ENCODE measurements around the gene TMEM179B. TPM values are rescaled to one million over a fixed set of nuclear protein-coding genes. Genes with fewer than 3 reads are reported as not detected.

Gene TMEM179B
- total and polyA plus RNA-seq, 9 of the 15 experiments (the other 6 are each of a cell fraction or from before 2014, with no cell fraction given) = 27.7 to 105 (median 37.0) TPM

DNA sequence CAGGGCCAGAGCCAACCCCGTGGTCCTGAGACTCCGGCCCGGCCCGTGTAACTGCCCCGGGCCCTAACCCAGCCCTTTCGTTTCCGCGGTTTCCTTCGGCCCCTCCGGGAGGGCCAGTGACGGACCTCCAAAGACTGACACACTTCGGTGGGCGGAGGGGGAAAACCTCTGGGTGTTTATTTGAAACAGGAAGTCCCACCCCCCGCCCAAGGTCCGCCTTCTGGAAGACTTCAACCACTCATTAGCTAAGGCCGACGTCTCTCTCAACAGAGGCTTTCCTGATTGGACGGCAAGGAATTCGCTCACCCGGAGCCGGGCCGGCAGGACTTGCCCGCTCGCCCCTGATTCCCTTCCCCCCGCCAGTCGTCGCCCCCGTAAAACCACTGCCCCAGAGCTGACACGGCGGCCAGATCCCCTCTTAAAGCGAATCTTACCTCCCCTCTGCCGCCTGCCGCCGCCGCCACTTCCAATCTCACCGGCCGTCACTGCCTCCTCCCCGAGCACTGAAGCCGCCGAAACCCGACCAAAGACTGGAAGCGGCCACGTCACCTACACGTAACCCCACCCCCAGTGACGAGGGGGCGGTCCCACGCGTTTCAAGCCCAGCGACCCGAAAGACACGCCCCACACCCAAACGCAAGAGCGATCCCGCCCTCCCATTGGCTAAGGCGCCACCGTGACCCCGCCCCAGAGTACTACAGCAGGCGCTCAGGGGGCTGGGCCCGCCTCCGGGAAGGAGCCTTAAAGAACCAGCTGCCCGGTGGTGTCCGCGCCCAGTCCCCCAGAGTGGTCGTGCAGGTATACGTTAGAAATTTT is 44.5 kb downstream of the TMEM179B start, which contains the start of gene STX5 (continued):
- TF ChIP-seq, protein P1, sequence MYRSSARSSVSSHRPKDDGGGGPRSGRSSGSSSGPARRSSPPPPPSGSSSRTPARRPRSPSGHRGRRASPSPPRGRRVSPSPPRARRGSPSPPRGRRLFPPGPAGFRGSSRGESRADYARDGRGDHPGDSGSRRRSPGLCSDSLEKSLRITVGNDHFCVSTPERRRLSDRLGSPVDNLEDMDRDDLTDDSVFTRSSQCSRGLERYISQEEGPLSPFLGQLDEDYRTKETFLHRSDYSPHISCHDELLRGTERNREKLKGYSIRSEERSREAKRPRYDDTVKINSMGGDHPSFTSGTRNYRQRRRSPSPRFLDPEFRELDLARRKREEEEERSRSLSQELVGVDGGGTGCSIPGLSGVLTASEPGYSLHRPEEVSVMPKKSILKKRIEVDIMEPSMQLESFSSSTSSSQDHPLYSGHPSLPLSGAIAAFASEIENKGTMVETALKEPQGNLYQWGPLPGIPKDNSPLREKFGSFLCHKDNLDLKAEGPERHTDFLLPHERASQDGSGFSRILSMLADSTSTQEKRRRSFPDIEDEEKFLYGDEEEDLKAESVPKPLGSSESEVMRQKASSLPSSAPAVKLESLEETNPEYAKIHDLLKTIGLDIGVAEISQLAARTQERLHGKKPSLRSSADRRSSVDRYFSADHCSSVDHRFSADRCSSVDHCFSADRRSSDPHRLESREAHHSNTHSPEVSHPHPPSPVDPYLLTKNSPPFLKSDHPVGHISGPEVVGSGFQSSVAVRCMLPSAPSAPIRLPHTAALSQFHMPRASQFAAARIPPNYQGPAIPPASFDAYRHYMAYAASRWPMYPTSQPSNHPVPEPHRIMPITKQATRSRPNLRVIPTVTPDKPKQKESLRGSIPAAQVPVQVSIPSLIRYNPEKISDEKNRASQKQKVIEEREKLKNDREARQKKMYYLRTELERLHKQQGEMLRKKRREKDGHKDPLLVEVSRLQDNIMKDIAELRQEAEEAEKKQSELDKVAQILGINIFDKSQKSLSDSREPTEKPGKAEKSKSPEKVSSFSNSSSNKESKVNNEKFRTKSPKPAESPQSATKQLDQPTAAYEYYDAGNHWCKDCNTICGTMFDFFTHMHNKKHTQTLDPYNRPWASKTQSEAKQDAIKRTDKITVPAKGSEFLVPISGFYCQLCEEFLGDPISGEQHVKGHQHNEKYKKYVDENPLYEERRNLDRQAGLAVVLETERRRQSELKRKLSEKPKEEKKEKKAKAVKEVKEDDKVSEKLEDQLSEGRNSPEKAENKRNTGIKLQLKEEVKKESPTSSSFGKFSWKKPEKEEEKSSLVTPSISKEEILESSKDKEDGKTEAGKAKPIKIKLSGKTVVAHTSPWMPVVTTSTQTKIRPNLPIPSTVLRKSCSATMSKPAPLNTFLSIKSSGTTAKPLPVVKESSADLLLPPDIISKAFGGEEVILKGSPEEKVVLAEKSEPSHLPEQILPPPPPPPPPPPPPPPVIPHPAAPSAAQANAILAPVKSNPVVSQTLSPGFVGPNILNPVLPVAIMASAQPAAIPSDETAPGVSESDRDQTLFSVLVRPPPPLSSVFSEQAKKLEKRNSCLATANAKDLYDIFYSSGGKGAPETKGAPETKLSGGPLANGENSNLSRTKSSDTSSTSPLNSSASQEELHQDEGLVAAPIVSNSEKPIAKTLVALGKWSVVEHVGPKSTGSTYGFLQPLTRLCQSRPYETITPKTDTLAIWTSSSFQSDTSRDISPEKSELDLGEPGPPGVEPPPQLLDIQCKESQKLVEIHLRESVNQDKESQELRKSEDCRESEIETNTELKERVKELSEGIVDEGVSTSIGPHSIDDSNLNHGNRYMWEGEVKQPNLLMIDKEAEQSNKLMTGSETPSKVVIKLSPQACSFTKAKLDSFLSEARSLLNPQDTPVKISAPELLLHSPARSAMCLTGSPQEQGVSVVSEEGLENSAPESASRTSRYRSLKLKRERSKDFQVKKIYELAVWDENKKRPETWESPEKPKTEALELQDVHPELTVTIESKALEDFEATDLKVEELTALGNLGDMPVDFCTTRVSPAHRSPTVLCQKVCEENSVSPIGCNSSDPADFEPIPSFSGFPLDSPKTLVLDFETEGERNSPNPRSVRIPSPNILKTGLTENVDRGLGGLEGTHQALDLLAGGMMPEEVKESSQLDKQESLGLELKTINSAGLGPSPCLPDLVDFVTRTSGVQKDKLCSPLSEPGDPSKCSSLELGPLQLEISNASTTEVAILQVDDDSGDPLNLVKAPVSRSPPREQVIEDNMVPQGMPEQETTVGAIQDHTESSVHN (IDR thresholded peaks at IDR 0.05; ENCODE audit: borderline replicate concordance in 1 of 2, low read depth in 1 of 2) = peak in 1 of 2 experiments; percentile 21; a peak in 1 of 4 replicates
- TF ChIP-seq ZFP30 (CRISPR knock-in tag; IDR thresholded peaks at IDR 0.05; ENCODE audit: borderline replicate concordance) (no peak), ZNF165 (CRISPR knock-in tag; IDR thresholded peaks at IDR 0.05; ENCODE audit: borderline replicate concordance) (no peak), POLR2A (conservative IDR thresholded peaks at IDR 0.05) (peak; percentile 92), ZNF830 (CRISPR knock-in tag; IDR thresholded peaks at IDR 0.05) (no peak), PHF21A (IDR thresholded peaks at IDR 0.05; ENCODE audit: borderline replicate concordance, low read depth) (no peak), SMC3 (conservative IDR thresholded peaks at IDR 0.05; ENCODE audit: insufficient read depth, low read depth, low read length) (no peak), WHSC1 (IDR thresholded peaks at IDR 0.05; ENCODE audit: low read length) (no peak), KLF6 (CRISPR knock-in tag; IDR thresholded peaks at IDR 0.05; ENCODE audit: borderline replicate concordance) (no peak), ZNF444 (CRISPR knock-in tag; IDR thresholded peaks at IDR 0.05) (no peak), ZNF436 (CRISPR knock-in tag; IDR thresholded peaks at IDR 0.05) (no peak), ZC3H4 (CRISPR knock-in tag; IDR thresholded peaks at IDR 0.05; ENCODE audit: borderline replicate concordance) (no peak), ZNF609 (CRISPR knock-in tag; IDR thresholded peaks at IDR 0.05; ENCODE audit: borderline replicate concordance) (no peak), SETDB1 (IDR thresholded peaks at IDR 0.05; ENCODE audit: low read length) (no peak)
